T-helper 9 cell (primary cell): ENCODE data around the gene MEDAG.

Source experiments
- DNase-seq: peaks from one replicate; pipeline ENCODE4 v3.0.0-alpha.2; 2020
- total RNA-seq, 2 donors: gene quantifications; one replicate each; lab custom pipeline; 2026; lab: John Stamatoyannopoulos, UW

Gene MEDAG
- total RNA-seq: 0 to 0.14 reads per million in 2 donors

DNA sequence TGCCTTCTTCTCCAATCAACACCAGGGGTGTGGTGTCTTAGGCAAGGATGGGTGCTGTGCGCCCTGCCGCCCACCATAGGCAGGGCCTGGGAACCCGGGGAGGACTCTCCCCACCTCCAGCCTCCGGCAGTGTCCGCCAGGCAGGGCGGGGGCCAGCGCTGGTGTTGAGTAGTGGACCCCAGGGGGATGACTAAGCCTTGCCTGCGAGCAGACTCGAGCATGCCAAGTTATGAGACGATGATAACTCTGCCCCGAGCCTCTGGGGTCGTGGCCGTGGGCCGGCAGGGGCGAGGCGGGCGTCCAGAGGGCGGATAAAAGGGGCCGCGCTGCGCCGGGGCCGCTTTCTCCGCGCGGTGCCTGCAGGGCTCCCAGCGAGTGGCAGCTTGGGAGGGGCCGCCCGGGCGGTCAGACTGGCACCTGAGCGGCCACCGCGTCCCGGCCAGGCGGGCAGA is at the start of gene MEDAG:
Gene MEDAG (plus strand): TSS at position 340 of the 452 bp plus-strand sequence. CDS start 245 bp downstream, outside the sequence.
- DNase-seq: no peak

DNA sequence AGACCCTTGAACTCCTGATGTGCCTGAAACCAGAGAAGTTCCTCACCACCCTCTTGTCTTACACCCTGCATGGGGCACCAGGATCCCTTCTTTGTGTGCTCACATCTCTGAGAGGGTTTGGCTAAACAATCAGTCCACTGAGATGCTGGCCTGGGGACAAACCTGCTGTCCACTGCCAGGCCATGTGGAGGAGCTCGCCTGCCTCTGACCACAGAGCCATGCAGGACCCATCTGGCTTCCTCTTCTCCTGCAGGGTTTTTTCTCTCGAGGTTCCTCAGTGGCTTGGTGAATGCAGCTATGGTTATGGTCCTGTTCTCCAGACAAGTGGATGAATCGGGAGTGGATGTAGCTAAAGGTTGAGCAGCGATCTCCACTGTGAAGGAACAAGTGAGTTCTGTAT is 49.1 kb upstream of the MEDAG start:
- no peak for DNase-seq

DNA sequence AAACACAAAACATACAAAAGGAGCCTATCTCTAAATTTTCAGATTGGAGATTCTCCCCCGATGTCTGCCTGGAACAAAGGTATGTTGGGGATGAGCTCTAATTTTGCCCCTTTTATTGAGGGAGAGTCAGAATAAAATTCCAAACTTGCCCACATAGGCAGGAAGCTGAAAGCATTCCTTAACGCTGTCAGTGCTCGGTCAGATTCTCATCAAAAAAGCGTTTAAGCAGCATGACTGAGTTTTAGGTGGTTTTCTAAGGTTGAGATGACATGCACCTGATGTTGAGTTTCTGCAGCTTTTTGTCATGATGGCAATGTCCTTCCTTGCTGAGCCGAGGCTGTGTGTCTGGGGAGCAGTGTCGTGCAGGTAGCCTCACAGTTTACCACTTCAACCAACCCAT is 48.4 kb upstream of the MEDAG start:
- no peak for DNase-seq

DNA sequence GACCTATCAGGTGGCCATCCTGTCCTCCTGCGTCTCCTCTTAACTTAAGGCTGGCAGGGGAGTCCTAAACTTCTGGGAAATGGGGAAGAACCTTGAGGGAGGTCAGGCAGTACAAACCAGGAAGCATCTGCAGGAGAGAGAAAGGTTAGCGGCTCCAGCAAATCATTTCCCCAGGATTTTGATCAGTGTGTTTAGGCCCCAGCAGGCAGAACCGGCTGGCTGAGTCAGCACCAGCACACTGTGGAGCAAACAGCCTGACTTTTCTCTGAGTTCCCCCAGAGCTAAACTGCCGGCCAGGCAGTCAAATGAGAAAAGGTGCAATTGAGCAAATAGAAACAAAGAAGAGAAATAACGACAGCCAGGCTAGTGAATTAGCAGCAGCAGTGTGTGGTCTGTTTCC is 46.7 kb upstream of the MEDAG start:
- DNase-seq: no peak

DNA sequence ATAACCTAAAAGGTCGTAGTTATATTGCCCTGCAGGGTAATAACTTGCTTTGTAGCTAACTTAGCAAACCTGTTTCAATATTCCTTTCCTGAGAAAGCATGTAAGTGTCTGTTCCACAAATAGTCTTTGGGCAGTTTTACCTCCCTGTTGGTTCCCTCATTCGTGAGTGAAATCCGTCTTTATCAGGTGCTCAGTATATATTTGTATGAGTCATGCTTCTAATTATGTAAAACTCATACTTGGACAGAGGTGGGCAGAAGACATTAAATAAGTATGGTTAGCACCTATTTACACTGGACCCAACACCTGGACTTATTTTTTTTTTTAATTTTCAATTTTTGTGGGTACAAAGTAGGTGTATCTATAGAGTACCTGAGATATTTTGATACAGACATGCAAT is 44.9 kb upstream of the MEDAG start:
- no peak for DNase-seq

DNA sequence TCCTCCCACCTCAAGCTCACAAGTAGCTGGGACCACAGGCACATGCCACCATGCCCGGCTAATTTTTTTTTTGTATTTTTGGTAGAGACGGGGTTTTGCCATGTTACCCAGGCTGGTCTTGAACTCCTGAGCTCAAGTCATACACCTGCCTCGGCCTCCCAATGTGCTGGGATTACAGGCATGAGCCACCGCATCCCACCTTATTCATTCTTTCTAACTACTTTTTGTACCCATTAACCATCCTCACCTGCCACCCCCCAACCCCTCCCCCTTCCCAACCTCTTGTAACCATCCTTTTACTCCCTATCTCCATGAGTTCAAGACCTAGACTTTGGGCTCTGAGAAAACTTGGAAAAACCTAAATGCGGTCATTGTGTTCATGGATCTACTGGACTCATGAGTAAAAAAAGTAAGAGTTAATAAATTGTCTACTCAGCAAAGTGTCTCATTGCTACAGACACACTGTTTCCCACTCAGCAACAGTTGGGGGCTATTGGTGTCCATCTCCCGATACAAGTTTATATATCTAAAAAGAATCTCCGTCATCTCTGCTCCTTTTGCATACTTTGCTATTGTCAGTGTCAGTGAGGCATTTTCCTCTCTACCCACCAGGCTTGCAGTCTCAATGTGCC is 44.1 kb upstream of the MEDAG start:
- DNase-seq: no peak

DNA sequence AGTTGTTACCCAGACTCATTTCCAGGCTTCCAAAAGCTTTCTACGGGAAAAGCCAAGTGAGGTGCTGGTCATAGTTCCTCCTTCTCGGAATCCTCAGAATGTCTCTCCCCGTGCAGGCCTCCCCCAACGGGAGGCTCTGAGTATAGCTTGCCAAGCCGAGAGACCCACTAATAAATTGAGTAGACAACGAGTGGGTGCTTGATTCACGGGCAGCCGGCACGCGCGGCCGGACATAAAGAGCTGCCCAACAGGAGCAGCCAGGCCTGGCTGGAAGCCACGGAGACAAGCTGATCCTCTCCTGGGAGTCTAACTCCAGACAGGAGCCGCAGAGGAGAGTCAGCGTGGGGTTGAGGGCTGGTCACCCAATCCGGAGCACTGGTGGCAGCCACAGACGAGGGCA is 43.4 kb upstream of the MEDAG start:
- no peak for DNase-seq

DNA sequence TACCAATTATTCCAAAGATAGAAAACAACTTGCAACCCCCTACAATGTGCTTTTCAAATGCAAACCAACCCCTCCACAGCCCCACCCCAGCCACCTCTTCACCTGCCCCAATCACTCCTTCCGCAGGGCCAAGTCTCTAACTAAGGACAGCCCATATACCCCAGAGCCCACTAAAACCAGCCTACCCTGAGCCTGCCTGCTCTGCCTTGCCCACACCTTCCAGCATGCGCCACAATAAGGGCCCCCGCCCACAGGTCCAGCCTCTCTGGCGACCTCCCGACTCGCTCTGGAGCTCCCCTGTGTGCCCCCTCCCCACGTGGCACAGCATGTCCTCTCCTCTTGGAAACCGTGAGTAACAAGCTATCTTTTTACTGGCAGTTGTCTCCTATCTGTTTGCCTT is 42.8 kb upstream of the MEDAG start:
- DNase-seq: no peak

DNA sequence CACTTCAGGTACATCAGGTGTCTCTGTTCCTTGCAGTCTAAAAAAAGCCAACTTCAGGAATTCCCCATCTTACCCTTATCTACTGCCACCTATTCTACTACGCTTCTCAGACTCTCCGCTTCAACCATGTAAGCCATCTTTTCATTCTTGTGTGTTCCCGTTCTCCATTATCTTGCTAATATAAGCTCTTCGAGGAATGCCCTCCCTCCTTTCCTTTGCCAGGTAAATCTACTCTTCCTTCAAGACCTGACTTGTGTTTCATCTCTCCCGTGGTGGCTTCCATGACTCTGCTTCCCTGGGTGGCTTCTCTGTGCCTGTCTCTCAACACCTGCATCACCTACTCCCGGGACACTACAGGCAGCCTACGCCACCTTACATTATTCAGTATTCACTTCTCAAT is 42.3 kb upstream of the MEDAG start:
- DNase-seq: no peak

DNA sequence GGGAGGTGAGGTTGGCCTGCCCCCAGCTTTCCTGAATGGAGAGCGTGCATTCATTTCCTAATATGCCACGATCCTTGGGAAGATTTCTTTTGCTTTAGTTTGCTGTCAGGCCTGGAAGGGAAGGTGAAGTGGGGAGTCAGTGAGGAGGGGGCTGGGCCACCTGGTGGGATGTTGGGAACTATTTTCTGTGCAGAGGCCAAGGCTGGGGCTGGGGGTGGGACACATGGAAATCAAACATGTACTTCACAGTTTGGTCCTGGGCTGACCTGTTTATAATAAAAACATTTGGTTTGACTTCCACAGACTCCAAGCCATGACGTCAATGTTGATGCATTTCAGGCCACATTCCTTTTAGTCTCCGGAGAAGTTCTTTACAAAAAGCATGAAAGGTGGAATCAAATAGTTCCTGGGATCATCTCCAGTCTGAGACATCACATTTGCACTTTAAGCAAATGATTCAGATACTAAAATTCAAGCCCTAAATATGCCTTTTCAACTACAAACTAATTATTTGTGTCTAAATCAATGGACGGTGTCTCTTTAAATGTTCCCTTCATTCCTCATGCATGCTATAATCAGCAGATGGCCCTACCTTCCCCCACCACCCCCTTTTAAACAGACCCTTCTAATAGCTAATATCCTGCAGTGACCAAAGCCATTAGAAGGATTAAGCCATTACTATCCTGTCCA is 41.5 kb upstream of the MEDAG start:
- DNase-seq: no peak

DNA sequence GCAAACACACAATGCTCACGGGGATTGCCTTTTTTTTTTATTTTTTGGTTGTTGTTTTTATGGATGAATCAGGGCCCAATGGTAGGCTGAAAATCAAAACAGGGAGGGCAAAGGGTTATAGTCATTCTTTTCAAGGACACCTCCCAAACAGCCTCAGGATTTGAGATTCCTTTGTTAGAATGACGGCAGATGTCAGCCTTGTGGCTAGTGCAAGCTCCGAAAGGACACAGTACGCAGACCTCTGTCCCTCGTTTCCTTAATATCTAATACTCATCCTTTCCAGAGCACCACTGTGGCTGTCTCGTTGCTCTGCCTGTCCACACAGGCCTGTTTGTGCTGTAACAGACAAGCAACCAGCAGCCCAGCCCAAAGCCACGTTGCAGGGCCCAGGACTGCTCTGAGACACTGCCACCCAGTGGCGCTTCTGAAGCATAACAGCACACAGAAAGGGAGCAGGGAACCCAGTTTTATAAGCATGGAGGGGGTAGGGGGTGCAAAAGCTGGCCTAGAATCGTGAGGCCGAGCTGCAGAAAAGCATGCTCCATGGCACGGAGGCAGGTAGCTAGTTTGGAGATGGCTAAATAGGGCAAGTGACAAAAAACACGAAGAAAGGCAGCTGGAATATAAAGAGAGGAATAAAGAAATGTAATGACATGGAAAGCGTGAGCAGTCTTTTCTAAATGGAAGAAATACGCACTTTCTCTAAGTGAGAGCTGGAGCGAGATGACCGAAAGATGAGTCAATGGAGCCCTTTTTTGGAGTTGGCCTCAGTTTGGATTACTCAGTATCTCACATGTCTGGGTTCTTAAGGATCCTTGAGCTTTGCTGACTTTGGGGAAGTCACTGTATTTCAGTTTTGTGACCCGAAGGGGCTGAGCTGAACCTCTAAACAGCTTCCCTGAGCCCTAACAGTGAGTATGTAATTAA is 40.7 kb upstream of the MEDAG start:
- peak; percentile 17 for DNase-seq

DNA sequence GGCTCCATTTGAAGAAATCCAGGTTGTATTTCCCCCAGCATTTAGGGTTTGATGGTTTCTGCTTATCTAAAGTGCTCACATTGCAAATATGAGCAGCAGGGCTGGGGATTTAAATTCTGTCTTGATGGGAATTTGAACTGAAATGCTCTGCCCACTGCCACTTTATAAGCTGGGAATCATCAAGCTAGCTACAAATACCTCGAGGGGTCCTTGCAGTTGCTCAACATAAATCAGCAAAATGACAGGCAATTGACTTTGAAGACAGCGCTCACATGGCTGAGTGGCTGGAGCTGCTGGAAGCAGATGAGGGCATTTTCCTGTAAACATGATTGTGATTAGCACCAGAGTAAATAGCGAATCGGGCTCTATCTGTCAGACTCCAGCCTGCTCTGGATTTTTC is 39.4 kb upstream of the MEDAG start:
- DNase-seq: no peak

DNA sequence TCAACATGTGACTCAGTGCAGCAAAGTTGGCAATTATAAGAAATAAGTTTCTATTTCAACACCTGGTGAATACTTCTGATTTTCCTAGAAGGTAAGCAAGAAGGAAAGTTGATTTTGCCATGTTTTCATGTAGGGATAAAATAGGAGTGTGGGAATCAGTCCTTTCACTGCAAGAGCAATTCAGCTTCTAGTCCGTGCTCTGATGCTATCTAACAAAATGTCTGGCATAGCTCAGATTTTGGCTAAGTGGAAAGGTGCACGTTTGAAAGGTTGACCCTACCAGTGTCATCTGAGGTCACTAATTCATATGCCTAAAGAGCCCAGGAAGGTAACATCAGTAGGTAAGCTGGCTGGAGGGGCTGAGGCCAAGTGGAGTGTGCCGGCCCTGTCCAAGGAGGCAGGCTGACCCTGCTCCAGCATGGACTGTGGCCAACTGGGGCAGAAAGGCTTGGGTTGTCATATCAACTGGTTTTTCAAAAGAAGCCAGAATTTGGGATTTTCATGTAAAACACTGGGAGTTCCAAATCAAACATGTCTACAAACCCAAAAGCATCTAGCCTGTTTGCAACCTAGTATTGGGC is 38.9 kb upstream of the MEDAG start:
- DNase-seq: no peak

DNA sequence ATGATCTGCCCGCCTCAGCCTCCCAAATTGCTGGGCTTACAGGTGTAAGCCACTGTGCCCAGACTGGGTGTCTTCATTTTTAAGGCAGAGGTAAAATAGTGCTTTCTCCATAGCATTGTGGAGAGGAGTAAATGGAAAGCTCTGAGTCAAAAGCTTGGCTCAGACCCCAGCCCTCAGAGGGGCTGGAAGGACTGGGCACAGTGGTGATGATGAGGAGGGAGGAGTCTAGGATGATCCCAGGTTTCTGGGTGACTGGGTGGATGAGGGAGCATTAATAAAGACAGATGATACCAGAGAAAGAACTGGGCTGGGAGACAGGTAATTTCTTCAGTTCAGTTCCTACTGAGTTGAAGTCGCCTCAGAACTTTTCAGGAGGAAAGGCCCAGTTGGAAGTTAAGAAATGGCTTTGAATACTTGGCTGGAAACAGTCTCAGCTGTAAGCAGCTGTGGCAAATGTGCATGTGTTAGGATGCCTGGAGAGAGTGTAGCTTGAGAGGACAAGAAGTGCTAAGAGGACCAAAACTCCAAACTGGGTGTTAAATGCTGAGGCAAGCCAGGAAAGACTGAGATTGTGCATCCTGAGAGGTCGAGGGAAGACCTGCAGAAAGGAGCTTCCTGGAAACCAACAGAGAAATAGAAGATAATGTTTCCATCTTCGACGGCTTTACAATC is 37.1 kb upstream of the MEDAG start:
- no peak for DNase-seq

DNA sequence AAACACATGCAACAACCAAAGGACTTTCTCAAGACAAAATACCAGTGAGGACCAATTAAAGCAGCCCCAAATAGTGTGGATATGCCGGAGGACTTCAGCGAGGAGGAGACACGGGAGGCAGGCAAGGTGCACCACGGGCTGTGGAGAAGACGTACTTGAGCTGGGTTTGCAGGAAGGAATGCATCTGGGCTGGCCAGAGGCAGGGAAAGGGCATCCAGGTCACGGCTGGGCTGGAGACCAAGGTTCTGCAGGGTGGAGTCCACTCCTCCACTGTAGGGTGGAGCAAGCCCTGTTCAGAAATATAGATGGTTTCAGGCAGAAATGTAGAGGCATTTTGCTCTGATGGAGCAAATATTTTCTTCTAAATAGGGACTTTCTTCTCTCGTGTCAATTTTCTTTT is 36.6 kb upstream of the MEDAG start:
- DNase-seq: no peak

DNA sequence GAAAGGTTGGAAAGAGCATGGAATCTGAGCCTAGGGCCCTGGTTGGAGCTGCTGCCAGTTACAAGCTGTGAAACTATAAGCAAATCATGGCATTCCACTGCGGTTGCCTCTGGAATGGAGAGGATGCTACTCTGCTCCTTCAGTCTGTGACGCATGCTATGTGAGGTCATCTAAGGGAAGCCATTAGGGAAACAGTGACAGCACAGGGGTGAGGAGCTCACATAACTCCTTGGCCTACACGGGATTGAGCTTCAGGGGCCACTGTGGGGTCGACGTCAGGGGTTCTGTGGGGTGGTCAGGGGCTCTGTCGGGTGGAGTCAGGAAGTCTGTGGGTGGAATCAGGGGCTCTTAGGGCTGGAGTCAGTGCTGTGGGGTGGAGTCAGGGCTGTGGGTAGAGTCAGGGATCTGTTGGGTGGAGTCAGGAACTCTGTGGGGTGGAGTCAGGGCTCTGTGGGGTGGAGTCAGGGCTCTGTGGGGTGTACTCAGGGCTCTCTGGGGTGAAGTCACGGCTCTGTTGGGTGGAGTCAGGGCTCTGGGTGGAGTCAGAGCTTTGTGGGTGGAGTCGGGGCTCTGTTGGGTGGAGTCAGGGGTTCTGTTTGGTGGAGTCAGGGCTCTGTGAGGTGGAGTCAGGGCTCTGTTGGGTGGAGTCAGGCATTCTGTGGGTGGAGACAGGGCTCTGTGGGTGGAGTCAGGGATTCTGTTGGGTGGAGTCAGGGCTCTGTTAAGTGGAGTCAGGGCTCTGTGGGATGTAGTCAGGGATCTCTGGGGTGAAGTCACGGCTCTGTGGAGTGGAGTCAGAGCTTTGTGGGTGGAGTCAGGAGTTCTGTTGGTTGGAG is 35.8 kb upstream of the MEDAG start:
- DNase-seq: no peak

DNA sequence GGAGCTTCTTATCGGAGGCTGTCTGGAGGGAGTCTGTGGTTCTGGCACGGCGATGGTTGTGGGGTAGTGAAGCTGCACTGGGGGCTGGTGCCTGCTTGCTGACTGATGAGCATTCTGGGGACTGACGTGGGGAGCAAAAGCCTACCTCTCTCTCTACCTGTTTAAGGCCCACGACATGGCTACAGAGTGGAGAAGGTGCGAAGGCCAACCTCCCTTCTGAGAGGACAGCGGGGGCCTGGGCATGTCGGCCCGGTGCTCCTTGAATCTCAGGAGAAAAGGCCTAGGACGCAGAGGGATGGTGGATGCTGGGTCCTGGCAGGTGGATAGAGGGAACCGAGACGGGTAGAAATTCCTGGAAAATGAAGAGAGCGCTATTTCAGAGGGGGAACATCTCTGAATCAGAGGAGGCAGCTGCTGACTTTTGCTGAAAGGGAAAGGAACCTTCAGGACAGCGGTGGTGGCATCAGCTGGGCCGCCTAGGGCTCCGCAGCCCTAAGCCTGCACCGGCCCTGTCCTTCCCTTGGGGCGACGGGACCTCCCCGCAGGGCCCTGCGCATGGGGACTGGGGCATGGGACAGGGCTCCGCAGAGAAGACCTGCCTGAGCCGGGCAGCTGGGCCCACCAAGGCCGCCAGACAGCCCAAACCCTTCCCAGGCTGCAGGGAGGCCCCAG is 35.0 kb upstream of the MEDAG start:
- no peak for DNase-seq

DNA sequence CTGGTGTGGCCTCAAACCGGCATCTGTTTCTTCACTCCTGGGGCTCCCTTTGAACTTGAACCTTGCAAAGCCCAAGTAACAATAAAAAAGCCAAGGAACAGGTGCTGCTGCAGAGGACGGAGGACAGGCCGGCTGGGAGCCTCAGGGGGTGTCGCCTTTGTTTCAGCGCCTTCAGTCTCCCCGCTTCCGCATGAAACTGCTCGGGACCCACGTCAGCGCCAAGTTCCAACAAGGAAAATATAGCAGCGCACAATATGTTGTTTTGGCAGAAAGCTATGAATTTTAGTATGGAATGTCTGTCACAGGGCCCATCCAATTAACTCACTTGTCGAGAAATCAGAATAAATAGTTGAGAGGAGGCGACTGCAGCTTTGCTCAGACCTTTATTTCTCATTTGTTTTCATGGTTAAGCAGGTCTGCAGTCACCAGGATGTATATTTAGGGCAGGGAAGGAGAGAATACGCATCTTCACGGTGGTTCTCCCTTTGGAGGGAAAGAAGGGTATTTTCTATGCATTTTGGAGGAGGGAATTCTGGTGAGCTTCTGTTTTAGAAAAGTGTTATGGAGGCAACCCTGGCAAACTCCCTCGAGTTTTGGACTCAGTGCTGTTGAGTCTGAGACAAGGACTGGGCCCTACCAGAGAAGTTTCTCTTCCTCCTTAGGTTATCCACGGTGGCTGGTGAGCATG is 34.3 kb upstream of the MEDAG start:
- no peak for DNase-seq

DNA sequence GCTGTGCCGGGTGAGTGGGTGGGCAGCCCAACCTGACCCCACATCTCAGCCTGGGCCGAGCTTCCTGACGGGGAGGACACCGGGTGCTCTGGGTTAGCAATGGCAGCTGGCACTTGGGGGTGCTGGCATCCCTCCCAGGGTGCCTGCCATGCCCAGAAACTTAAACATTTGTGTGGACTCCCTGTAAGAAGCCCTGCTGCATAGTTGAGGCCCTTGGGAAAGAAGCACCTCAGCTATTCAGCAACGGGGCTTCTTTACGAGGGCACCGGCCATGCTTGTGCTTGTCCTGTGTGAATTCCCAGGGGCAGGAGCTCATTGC is 33.8 kb upstream of the MEDAG start:
- no peak for DNase-seq

DNA sequence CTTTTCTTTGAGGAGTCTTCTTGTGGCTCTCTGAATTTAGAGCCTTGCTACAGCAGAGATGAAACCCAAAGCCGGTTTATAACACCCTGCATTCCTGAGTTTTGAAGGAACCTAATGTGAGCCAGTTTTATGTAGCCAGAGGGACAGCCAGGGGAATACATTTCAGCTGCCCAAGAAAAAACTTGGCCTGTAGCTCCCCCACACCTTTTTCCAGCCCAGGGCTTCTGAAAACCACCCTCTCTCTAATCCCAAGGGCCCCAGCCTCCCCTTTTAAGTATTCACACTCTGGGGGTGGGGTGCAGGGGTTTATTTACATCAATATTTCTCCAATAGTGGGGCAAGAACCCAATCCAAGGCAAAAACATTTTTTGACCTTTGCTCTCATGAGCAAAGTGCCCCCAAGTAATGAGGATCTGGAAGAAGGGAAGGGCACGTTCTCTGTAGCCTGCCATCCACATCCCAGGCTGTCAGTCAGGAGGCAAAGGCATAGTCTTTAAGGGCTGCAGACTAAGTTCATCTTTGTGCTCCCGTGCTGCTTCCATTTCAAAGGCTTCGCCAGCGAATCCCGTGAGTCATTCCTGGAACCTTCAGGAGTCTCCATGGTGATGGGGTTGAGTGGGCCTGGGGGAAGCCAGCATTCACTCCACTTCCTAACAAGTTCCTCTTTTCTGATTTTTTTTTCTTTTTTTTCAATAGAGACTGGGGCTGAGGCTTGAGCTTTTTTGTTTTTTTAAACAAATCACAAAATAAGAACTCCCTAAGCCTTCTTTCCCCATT is 33.2 kb upstream of the MEDAG start:
- DNase-seq: no peak
